NCI-H2107 (cell line): Measurements from ENCODE around the gene FGF21.
A peak's percentile ranks its signal among the peaks of the same experiment; 100 is the strongest.
"Not testable (repeated sequence)": the region's sequence is repeated elsewhere in the genome, so short reads cannot be mapped to it uniquely, and the experiment has no call there.

Experiments
- DNase-seq: peaks from one replicate; lab custom pipeline; 2025; lab: John Stamatoyannopoulos, UW

The FGF21 gene

GRCh38 chr19:48751845-48752495 lies 3.4 kb upstream of the FGF21 start:
- no peak for DNase-seq

GRCh38 chr19:48752496-48753365 lies 2.6 kb upstream of the FGF21 start, which contains the start of gene FUT1:
FUT1 (minus strand) TSS chr19:48752641; CDS start chr19:48751281, 1,360 bp downstream.
- peak; percentile 93 for DNase-seq

- no peak for DNase-seq
Observed at GRCh38 chr19:48755787-48756186, 463 bp downstream of the FGF21 start.

GRCh38 chr19:48756212-48756611 lies 888 bp downstream of the FGF21 start:
- DNase-seq, result no peak

GRCh38 chr19:48756686-48757085 lies 1.4 kb downstream of the FGF21 start:
- no peak for DNase-seq

- DNase-seq, result no peak
Observed at GRCh38 chr19:48757089-48757675, 1.9 kb downstream of the FGF21 start.

- no peak for DNase-seq
Observed at GRCh38 chr19:48757741-48758144, 2.4 kb downstream of the FGF21 start.

GRCh38 chr19:48760504-48761205 lies 5.3 kb downstream of the FGF21 start:
- no peak for DNase-seq

- DNase-seq, result not testable (repeated sequence)
Observed at GRCh38 chr19:48765816-48766215, 10.5 kb downstream of the FGF21 start.

- DNase-seq, result not testable (repeated sequence)
Observed at GRCh38 chr19:48768171-48768753, 12.9 kb downstream of the FGF21 start.

GRCh38 chr19:48768994-48769713 lies 13.8 kb downstream of the FGF21 start:
- no peak for DNase-seq

GRCh38 chr19:48770266-48770665 lies 14.9 kb downstream of the FGF21 start:
- DNase-seq, result no peak

GRCh38 chr19:48770734-48771472 lies 15.6 kb downstream of the FGF21 start:
- no peak for DNase-seq

GRCh38 chr19:48772503-48772953 lies 17.2 kb downstream of the FGF21 start:
- no peak for DNase-seq

- DNase-seq, result no peak
Observed at GRCh38 chr19:48777139-48777538, 21.8 kb downstream of the FGF21 start.

GRCh38 chr19:48777720-48778119 lies 22.4 kb downstream of the FGF21 start:
- DNase-seq, result no peak

GRCh38 chr19:48779636-48780035 lies 24.3 kb downstream of the FGF21 start:
- no peak for DNase-seq

- no peak for DNase-seq
Observed at GRCh38 chr19:48780631-48781391, 25.5 kb downstream of the FGF21 start.

GRCh38 chr19:48784527-48784926 lies 29.2 kb downstream of the FGF21 start:
- DNase-seq, result no peak

- not testable (repeated sequence) for DNase-seq
Observed at GRCh38 chr19:48786422-48786821, 31.1 kb downstream of the FGF21 start.
